ENCODE results near the gene TMEM271. TPM values are rescaled to one million over a fixed set of nuclear protein-coding genes. Genes with fewer than 3 reads are reported as not detected.

TMEM271 gene
- total and polyA plus RNA-seq, 4 donors: not detected

DNA sequence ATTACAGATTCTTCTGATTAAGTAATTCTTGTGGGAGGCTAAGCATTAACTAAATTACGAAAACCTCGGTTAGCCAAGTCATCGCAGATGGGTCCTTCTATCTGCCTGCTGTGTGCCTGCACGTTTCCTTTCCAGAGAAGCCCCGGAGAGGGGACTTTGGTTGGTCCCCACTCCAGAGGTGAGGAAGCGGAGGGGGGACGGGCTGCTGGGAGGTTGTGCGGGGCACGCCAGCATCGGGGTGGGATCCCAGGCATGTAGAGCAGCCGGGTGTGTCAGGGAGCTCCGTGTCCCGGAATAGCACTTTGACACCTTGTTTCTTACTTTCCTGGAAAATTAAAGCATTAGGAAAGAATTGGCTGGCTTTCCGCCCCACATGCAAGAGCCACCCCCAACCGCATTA is 50.4 kb downstream of the TMEM271 start:
- 93 to 97% methylated on average over 15 of the region's 15 CpGs for WGBS, 2 donors
- TF ChIP-seq, protein P1, sequence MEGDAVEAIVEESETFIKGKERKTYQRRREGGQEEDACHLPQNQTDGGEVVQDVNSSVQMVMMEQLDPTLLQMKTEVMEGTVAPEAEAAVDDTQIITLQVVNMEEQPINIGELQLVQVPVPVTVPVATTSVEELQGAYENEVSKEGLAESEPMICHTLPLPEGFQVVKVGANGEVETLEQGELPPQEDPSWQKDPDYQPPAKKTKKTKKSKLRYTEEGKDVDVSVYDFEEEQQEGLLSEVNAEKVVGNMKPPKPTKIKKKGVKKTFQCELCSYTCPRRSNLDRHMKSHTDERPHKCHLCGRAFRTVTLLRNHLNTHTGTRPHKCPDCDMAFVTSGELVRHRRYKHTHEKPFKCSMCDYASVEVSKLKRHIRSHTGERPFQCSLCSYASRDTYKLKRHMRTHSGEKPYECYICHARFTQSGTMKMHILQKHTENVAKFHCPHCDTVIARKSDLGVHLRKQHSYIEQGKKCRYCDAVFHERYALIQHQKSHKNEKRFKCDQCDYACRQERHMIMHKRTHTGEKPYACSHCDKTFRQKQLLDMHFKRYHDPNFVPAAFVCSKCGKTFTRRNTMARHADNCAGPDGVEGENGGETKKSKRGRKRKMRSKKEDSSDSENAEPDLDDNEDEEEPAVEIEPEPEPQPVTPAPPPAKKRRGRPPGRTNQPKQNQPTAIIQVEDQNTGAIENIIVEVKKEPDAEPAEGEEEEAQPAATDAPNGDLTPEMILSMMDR (IDR thresholded peaks at IDR 0.05; ENCODE audit: control extremely low read depth, extremely low read depth): no peak
- no peak overlapping the region for H3K27ac ChIP-seq (ENCODE audit: low read depth in 1 of 2, low read length in 1 of 2)
- no peak for ATAC-seq (ENCODE audit: insufficient read depth, low FRiP score)
- no peak for DNase-seq
- no peak overlapping the region for H3K9ac ChIP-seq (ENCODE audit: insufficient read depth in 1 of 2, low read length in 2 of 2)
- H3K4me1 ChIP-seq (ENCODE audit: control insufficient read depth in 5 of 5, insufficient read depth in 5 of 5, low read length in 5 of 5): no peaks in the 10 kb centered on the region
- H3K27me3 ChIP-seq (ENCODE audit: control insufficient read depth in 3 of 3, insufficient read depth in 3 of 3, low read length in 2 of 3): no peaks in the 10 kb centered on the region
- H3K4me3 ChIP-seq: no peak overlapping the region
- peaks cover 10 to 58% (median 26%) of the 10 kb centered on the region in 4 donors for H3K36me3 ChIP-seq (ENCODE audit: control insufficient read depth in 4 of 4, insufficient read depth in 4 of 4, low read length in 4 of 4)
- no peaks in the 10 kb centered on the region for H3K9me3 ChIP-seq (ENCODE audit: control insufficient read depth in 4 of 4, insufficient read depth in 3 of 4, low read length in 3 of 4)

DNA sequence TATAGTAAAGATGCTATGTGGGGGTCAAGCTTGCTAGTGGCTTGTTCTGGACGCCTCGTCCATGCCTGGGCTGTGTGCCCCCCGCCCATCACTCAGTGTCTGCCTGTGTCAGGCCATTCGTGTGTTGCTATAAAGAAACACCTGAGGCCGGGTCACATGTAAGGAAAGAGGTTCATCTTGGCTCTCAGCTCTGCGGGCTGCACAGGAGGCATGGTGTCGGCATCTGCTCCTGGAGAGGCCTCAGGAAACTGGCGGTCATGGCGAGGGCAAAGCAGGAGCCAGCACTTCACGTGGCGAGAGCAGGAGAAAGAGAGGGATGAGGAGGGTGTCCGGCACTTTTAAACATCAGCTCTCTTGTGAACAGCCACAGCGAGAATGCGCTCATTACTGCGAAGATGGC is 51.9 kb downstream of the TMEM271 start:
- Histone ChIP-seq H3K27me3 (ENCODE audit: control insufficient read depth in 3 of 3, insufficient read depth in 3 of 3, low read length in 2 of 3) (no peaks in the 10 kb centered on the region), H3K4me3 (no peak overlapping the region), H3K27ac (ENCODE audit: low read depth in 1 of 2, low read length in 1 of 2) (no peak overlapping the region), H3K9ac (ENCODE audit: insufficient read depth in 1 of 2, low read length in 2 of 2) (no peak overlapping the region), H3K36me3 (ENCODE audit: control insufficient read depth in 4 of 4, insufficient read depth in 4 of 4, low read length in 4 of 4) (peaks cover 10 to 52% (median 26%) of the 10 kb centered on the region in 4 donors), H3K4me1 (ENCODE audit: control insufficient read depth in 5 of 5, insufficient read depth in 5 of 5, low read length in 5 of 5) (no peaks in the 10 kb centered on the region), H3K9me3 (ENCODE audit: control insufficient read depth in 4 of 4, insufficient read depth in 3 of 4, low read length in 3 of 4) (no peaks in the 10 kb centered on the region)
- WGBS, 2 donors: 97% methylated on average over 15 of the region's 15 CpGs
- TF ChIP-seq, protein P1 (IDR thresholded peaks at IDR 0.05; ENCODE audit: control extremely low read depth, extremely low read depth): no peak
- DNase-seq (no peak), ATAC-seq (ENCODE audit: insufficient read depth, low FRiP score) (no peak)

Other genes with a start within 250 kb of the TMEM271 start
- gene ZNF141, start 238.5 kb downstream of the TMEM271 start, total RNA-seq: 10 to 100 TPM; 18.9 to 68.4 TPM
- gene ZNF141, start 238.5 kb downstream of the TMEM271 start, polyA plus RNA-seq: 1 to 10 TPM; 2.8 to 4.9 TPM
- 10 to 100 TPM; 19.9 to 74.3 TPM for gene ZNF721, start 77.1 kb downstream of the TMEM271 start, total RNA-seq
- gene ZNF721, start 77.1 kb downstream of the TMEM271 start, polyA plus RNA-seq: 10 to 100 TPM in 1 of 2 donors, 1 to 10 TPM in 1; 9.2 to 12.6 TPM
- gene PIGG, start 77.1 kb downstream of the TMEM271 start, total RNA-seq: 10 to 100 TPM; 56.4 to 64.3 TPM
- gene PIGG, start 77.1 kb downstream of the TMEM271 start, polyA plus RNA-seq: 10 to 100 TPM; 31.9 to 47.2 TPM
- 10 to 100 TPM; 16.5 to 24.6 TPM for gene PDE6B, start 49.3 kb upstream of the TMEM271 start, total RNA-seq
- gene PDE6B, start 49.3 kb upstream of the TMEM271 start, polyA plus RNA-seq: 1 to 10 TPM; 2.7 to 7.6 TPM
- gene ATP5ME, start 98.0 kb upstream of the TMEM271 start, total RNA-seq: 100 to 1,000 TPM; 161 to 221 TPM
- gene ATP5ME, start 98.0 kb upstream of the TMEM271 start, polyA plus RNA-seq: 100 to 1,000 TPM; 303 to 997 TPM
- 10 to 100 TPM in 1 of 2 donors, 1 to 10 TPM in 1; 5.6 to 20.0 TPM for gene MYL5, start 98.2 kb upstream of the TMEM271 start, total RNA-seq
- gene MYL5, start 98.2 kb upstream of the TMEM271 start, polyA plus RNA-seq: 10 to 100 TPM in 1 of 2 donors, 1 to 10 TPM in 1; 5.8 to 15.2 TPM
- 10 to 100 TPM in 1 of 2 donors, 1 to 10 TPM in 1; 8.2 to 35.1 TPM for gene SLC49A3, start 112.9 kb upstream of the TMEM271 start, total RNA-seq
- 10 to 100 TPM; 15.2 to 20.2 TPM for gene SLC49A3, start 112.9 kb upstream of the TMEM271 start, polyA plus RNA-seq
- 10 to 100 TPM; 46.5 to 66.8 TPM for gene PCGF3, start 129.5 kb upstream of the TMEM271 start, total RNA-seq
- gene PCGF3, start 129.5 kb upstream of the TMEM271 start, polyA plus RNA-seq: 10 to 100 TPM; 29.3 to 40.2 TPM
- 1 to 10 TPM; 1.4 to 3.9 TPM for gene CPLX1, start 249.8 kb upstream of the TMEM271 start, total RNA-seq
- gene CPLX1, start 249.8 kb upstream of the TMEM271 start, polyA plus RNA-seq: 1 to 10 TPM; 1.1 to 2.9 TPM